Stimulated activated CD4-positive, alpha-beta T cell treated with anti-CD3 and anti-CD28 coated beads, Interleukin-4, amount 100 ng/mL, for 1 hour (primary cell): ENCODE measurements around the gene MAL.

Experiments
- DNase-seq: peaks from one replicate; pipeline ENCODE4 v3.0.0-alpha.2; 2020

Gene MAL

GRCh38 chr2:95025406-95026319 lies at the start of gene MAL:
Gene MAL, plus strand, starts transcription at chr2:95025708. Its CDS starts 85 bp downstream, at chr2:95025793.
- peak; percentile 67 for DNase-seq

DNA sequence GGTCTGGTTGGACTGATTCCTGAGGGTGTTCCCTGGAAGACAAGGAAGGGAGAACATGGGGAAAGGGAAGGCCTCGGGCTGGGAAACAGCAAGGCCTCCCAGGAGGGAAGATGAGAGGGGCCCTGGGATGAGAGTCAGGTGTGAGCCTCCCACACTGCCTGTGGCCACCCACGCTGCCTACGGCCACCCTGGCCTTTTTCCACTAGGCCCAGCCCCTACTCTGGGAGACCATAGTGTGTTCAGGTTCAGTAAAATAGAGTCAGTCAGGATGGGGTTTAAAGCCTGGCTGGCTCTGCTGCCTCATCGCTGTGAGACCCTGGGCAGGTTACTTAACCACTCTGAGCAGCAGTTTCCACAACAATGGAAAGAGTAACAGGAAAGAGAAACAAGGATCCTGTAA lies 47.7 kb upstream of the MAL start:
- no peak for DNase-seq

DNA sequence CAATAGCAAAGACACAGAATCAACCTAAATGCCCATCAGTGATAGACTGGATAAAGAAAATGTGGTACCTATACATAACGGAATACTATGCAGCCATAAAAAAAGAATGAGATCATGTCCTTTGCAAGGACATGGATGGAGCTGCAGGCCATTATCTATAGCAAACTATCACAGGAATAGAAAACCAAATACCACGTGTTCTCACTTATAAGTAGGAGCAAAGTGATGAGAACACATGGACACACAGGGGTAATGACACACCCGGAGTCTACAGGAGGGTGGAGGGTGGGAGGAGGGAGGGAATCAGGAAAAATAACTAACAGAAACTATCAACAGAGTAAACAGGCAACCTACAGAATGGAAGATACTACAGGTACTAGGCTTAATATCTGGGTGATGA lies 46.6 kb upstream of the MAL start:
- no peak for DNase-seq

DNA sequence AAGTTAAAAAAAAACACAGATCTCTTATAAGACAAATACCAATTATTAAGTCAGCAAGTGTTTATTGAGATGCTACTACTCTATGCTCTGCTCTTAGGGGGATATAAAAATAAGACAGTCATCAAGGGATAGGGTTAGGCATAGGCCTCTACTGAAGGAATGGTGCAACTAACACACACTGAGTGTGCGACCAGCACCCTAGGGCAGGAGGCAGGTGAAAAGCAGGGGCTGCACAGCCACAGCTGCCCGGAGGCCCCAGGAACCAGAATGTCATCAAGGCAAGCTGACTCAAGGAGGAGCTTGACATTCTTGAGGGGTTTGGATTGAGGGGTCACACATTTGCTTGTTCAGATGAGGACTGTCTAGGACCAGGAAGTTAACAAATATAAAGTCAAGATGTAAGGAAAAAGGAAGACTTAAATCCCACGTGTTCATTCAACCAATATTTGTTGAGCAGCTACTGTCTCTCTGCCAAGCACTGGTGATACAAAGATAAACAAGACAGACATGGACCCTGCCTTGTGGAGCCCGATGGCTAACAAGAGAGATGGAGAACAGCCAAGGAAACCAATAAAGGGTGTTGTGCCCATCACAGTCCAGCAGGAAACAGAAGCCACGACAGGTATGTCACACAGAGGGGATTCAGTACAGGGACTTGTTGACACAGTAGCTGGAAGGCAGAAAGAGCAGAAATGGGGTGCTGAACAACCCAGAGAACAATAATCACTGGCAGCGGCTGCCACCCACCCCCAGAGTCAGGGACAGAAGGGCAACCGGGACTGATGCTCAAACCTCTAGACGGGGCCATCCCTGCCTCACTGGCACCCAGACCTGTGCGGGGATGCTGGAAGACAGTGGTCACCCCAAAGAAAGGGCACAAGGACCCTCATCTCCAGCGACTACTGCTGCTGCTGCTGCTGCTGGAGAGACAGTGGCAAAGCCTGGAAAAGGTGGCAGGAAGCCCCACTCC lies 45.8 kb upstream of the MAL start:
- DNase-seq, result no peak

- no peak for DNase-seq
These were observed 45.1 kb upstream of the MAL start for GRCh38 chr2:94980406-94980805.

DNA sequence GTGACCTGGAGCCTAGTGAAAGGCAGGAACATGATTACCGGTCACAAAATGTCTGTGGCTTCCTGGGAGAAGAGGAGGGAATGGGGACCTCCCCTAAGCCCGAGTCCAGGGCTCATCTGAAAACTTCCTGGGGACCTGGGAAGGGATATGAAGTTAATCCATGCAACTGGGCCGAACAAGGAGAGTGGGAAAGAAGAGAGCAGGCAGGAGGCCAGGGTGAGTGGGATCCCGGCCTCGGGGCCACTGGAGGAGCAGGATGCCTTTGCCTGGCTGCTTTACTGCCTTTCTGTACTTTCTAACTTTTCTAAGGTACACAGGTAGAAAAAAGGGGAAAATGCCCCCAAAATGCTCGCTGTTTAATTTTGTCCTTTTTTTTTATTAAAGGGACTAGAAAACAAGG lies 43.4 kb upstream of the MAL start:
- DNase-seq, result no peak

DNA sequence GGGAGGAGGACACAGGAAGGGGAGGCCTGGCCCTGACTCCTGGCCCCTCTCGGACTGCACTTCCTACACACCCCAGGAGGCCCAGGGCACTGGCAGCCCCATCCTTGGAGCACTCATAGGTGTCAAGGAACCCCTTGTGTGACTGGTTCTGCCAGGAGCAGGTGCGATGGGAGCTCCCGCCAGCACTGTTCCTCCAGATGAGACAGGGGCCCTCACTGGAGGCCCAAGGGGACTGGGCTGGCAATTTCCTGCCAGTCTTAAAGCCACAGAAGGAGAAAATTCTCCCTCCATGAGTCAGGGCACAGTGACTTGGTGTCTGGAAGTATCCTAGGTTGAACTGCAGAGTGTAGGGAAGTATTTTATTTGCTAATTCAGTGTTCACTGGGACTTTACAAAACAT lies 42.8 kb upstream of the MAL start:
- DNase-seq, result no peak

DNA sequence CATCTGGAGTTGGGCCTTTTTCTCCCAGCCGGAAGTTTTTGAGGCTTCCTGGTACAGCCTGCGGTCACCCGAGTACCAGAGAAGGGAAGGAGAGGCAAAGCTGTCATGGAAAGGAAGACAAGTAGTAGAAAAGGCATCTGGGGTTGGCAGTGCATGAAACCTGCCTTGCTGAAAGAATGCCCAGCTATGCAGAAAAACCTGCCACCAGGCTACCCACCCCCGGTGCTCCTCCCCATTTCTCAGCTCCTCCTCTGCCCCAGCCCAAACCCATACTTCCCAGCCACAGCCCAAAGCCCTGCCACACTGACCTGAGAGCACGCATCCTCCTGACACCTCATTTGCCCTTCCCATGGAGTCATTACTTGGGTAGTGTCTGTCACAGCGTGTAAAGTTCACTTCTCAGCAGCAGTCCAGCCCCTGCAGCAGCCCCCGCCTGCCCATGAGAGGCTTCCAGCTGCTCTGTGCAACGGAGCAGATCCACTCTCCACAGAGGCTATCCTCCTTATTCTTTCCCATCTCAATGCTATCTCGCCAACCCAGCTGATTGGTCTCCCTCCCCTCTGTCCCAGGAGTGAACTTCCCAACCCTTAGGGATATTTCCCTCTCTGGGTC lies 40.4 kb upstream of the MAL start:
- no peak for DNase-seq

DNA sequence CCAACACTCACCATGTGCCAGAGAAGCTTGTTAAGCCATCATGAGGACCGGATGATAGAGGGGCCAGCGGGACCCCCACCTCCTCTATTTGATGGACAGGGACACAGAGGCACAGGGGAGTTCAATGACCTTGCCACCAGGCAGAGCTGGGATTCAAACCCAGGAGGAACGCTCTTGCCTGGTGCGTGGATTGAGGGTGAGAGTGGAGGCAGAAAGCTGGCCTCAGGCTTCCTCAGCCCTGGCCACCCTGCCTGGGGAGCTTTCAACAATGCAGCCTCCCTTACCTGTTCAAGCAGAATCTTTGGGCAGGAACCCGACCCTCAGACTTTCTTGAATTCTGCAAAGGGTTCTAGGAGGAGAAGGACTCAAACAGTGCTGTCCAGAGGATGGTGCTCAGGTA lies 39.9 kb upstream of the MAL start:
- DNase-seq, result no peak

GRCh38 chr2:94986392-94986963 lies 39.0 kb upstream of the MAL start:
- peak; percentile 36 for DNase-seq

DNA sequence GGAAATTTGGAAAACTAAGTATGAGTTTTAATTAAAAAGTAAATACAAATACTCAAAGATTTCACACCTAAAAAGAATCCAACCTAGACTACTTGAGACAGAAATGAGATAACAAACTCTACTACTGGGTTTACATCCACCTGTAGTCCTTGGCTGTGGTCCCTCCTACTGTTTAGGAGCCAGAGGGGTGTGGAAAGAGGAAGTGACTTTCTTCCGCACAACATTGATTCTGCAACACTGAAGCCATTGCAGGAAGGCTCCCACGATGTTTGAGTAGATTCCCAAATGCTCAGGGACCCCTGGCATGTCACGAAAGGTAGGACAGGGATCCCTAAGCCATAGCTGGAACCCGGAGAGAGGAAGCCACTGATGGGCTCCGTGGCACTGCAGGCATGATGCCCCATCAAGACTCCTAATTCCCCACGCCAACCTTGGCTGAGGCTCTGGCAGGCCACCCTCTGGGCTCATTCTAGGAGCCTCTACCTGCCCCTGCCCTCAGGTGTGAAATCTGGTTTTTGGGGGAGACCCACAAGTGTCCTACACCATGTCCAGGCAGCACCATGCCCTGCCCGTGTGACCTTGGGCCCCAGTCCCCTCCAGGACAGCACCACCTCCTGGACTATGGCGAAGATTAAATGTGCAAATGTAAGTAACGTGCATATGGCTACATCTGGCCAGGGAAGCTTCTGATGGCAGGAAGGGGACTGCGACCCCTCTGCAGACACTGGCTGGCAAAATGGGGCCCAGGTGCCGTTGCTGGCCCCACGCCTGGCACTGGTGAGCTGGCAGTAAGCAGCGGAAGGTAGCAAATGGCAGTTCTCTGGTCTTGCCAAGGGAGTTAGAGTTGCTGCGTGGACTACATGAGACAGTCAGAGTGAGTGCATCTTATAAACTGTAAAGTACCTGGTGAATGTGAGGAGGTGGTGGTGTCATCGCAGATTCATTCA lies 38.2 kb upstream of the MAL start:
- no peak for DNase-seq

- no peak for DNase-seq
These were observed 34.6 kb upstream of the MAL start for GRCh38 chr2:94990956-94991355.

GRCh38 chr2:94992360-94992759 lies 33.1 kb upstream of the MAL start:
- DNase-seq, result no peak

- DNase-seq, result no peak
These were observed 32.1 kb upstream of the MAL start for GRCh38 chr2:94993176-94994062.

DNA sequence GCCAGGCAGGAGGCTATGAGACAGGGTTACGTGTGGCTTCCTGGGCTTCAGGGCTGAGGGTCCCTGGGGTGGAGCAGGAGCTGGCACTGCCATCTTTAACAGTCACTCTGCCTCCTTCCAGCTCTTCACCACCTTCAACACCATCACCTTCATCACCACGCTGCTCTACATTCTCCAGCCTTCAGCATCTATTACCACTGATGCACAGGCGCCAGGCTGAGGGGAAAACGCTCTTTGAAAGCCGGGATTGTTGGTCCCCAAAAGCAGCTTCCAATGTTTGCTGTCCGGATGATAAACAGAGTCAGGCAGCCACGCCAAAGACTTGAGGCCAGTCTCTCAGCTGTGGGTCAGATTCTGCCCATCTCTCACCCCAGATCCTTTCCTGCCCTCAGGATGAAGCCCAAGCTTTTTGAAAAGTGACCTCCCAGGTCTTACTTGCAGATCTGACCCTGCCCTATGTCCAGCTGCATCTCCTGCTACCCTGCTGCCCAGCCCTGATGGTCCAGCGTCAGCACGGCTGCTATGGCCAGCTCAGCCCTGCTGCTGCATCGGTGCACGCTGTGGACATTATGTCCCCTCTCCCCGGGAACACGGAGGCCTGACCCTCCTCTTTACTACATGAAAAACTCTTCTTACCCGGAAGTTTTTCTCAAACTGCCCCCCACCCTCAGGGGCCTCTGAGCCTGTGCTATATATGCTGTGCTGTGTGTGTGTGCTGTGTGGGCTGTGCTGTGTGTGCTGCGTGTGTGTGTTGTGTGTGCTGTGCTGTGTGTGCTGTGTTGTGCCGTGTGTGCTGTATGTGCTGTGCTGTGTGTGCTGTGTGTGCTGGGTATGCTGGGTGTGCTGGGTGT lies 31.2 kb upstream of the MAL start:
- no peak for DNase-seq

GRCh38 chr2:94994914-94995552 lies 30.5 kb upstream of the MAL start:
- no peak for DNase-seq

DNA sequence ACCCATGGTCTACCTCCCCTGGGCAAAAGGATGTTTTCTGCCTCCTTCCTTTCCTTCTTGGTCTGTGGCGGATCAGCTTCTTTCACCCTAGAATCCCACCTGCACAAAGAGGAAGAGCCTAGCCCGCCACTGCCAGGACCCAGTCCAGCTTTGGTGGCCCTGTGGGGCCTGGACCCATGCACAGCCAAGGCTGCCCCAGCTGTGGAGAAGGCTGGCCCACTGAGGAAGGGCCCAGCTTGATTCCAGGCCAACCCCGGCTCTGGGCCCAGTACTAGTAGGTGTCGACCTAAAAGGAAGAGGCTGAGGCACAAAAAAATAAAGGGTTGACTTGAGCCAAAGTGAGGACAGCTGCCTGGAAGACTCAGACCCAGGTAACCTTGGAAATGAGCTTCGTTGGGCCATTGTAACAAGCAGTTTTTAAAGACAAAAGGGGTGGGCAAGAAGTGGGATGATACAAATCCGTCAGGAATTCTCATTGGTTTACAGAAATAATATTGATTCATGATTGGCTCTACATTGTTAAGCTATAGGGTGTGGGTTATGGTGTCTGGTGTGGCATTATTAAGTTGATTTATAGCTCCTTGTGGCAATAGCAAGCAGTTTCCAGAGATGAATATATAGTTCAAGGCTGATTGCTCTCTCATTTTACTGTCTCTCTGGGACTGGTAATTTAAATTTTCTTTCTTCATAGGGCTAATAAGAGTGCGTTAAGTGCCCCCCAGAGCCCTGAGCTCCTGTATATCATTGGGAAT lies 29.8 kb upstream of the MAL start:
- DNase-seq, result no peak
